KBM-7 (cell line): ENCODE data around the gene MCTP2.

Source experiments
- DNase-seq: peaks from one replicate; pipeline ENCODE4 v3.0.0-alpha.2; 2015
- in situ Hi-C: fragments of 300-500 bp; cut with MboI; formaldehyde crosslinking; loops from 2 replicates; pipeline ENCODE4 v1.14.3; 2020; ENCODE audit warnings: low sequenced_read_pairs, low pct_unique_long_range_greater_than_20kb, mixed read lengths

Gene MCTP2

DNA sequence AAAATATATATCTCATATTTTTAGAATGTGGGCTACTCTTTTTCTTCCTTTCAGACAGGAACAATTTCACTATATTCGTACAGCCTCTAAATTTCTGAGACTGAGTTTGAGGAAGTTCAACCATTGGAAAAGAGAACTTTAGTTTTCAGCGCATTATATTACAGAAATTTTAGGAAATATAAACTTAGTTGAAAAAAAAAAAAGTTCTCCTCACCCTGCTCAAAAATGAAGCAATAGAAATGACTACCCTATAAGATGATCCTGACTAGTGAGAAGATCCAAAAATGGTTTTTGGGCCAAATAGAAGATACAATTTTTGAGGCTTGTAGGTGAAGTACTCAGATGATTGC lies 139.6 kb downstream of the MCTP2 start:
- in situ Hi-C loops, result no loop called here
- peak; percentile 9 for DNase-seq

DNA sequence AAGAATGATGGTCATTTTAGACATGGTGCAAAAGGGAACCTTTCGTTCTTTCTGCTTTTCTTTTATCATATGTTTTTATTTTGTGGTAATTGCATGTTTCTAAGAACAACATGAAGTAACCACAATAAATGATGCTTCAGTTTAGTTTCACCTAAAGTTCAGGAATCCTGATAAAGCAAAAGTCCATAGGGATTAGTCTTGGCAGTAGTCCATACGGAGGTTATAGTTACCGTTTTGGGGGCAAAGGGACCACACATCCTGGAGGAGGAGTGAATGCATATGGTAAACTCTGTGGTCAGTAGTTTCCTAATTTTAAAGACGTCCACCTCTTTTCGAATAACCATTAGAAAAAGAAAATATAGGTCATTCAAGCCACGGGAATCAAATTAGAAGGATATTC lies 141.5 kb downstream of the MCTP2 start:
- DNase-seq, result no peak
- in situ Hi-C loops, result no loop called here

DNA sequence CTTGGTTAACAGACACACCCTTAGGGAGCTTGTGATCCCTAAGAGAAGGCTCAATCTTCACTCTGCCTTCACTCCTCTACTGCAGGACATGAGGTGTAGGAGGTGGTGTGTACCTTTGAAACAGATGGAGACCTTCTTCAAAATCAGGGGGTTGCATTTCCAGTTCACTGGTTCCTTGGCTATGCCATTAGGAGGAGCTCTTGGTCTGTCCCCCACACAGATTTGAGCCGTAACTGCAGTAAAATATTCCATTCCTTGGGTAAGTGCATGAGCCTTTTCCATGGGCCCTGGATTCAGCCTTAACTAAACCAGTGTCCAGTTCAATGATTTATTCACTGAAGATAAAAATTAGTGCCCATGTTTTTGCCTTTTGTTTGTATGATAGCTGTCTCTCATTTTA lies 144.6 kb downstream of the MCTP2 start:
- DNase-seq, result no peak

DNA sequence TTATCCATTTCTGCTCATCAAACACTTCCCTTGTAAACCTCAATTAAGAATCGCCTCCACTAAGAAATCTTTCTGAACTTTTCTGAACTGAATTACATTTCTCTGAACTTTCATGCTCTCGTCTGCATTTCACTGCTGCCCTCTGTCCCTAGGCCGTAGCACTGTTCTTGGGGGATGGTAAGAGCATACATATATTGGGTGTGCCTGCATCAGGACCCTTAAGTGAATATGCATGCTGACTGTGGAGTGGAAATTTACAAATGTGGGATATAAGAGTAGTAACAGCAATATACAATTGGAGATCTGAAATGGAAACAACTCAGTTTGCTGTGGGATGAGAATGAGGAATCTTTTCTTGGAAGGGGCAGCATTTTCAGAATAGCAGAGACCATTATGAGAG lies 148.6 kb downstream of the MCTP2 start:
- DNase-seq, result no peak
- in situ Hi-C loops, result no loop called here

More for the DNA sequence above, 144.6 kb downstream of the MCTP2 start:
- in situ Hi-C loops, result no loop called here

DNA sequence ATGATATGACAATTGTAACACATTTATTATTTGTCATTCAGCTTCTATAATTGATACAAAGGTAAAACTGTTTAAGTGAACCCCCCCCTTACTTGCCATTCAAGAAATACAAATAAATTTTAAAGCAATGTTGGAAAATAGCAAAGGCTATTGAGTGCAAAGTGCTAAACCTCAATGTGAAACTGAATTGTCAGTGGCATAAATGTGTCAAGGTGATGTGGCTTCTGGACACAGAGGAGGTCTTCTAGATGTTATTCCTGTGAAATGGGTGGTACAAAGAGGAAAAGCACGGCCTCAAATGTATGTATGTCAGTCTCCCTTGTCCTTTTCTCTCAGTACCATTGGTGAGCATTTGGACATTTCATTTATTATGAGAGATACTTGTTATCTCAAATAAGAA lies 149.4 kb downstream of the MCTP2 start:
- no peak for DNase-seq
- in situ Hi-C loops, result no loop called here

DNA sequence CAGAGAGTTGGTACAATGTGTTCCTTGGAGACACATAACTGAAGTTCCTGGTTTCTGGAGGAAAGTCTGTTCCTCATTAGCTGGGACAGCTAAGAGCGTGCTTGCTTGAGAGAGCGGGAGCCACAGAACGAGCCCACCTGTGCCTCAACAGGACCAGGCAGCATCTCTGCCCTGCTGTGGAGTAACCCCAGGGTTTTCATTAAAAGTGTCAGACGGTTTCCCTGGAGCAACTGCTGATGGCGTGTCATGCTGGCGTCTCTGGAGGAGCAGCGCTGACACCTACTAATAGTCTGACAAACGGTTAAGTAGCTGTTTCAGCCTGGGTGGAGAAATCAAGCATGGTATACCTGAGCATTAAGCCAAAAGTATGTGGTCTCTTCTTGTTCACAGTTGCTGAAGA lies 150.0 kb downstream of the MCTP2 start:
- DNase-seq, result no peak
- in situ Hi-C loops, result no loop called here

DNA sequence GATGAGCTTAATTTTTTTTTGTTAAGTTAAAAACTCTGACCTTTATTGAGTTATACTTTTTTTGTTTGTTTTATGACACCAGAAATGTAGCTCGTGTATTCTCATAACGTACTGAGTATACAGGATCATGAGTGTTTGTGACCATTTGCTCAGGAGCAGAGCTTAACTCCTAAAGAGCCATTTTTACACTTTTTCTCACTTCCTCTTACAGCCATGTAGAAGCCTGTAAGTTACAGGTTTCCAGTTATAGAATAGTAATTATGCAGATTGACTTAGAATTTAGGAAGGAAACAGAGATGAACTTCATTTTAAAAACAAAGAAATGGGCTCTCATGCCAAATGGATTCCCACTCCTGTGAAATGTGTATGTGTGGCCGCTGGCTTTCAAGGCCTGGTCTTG lies 151.7 kb downstream of the MCTP2 start:
- DNase-seq, result no peak
- in situ Hi-C loops, result no loop called here

DNA sequence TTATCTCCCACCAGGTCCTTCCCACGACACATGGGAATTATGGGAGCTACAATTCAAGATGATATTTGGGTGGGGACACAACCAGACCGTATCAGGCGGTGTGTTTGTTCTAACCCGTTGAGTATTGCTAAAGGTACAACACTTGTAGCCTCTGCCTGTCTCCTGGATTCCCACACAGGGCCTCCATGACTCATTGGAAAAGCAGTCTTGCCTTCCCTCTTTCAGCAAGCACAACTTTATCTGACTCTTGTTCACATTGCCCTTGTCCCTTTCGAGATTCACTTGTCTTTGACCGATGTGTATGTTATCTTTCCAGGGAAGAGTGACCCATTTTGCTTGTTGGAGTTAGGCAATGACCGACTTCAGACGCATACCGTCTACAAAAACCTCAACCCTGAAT lies 152.3 kb downstream of the MCTP2 start:
- no peak for DNase-seq

DNA sequence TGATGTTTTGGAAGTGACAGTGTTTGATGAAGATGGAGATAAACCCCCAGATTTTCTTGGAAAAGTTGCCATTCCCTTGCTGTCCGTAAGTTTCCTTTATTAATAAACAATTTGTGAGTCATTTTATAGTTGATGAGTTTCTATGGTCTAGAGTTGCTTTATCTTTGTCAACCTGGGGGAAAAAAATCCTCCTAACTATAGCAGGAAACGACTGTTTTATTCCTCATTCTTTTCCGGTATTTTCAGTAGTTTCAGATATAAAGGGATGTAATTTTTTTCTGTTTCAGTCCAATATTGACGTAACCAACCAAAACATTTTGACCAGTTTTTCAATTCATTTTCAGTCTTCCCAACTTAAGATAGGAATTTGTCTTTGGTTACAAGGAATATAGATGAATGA lies 154.1 kb downstream of the MCTP2 start:
- in situ Hi-C loops, result no loop called here
- no peak for DNase-seq

More for the DNA sequence above, 152.3 kb downstream of the MCTP2 start:
- in situ Hi-C loops, result no loop called here

DNA sequence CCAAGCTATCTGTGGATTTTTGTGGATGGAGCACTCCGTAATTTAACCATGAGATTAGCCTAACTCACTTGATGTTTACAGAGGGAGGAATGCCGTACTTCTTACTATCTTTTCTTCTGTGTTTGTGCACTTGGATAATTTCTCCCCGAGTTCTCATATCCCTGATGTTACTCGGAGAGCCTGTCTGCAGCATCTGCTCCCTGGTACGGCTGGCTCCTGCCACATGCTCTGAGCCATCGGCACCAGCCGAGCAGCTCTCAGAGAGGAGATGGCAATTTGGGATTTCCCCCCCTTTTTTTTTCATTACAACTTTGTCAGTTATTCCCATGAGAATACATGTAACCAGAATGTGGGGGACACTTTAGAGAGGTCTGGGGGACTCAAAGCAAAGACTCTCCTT lies 155.0 kb downstream of the MCTP2 start:
- DNase-seq, result no peak
- in situ Hi-C loops, result no loop called here

DNA sequence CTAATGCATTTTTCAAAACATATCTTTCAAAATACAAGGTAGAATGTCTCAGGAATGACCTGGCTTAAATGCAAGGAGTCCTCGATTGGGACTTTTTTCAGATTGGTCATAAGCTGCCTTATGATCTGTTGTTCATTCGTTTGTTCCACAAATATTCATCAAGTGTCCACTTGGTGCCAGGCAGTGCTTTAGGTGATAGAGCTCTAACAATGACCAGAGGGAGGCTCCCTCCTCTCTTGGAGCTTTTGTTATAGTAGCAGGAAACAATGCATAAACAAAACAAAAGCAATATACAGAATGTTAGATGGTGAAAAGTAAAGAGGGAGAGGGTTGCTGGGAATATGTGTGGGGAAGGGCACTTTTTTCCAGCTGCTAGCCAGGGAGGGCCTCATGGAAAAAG lies 156.1 kb downstream of the MCTP2 start:
- in situ Hi-C loops, result no loop called here
- DNase-seq, result no peak

DNA sequence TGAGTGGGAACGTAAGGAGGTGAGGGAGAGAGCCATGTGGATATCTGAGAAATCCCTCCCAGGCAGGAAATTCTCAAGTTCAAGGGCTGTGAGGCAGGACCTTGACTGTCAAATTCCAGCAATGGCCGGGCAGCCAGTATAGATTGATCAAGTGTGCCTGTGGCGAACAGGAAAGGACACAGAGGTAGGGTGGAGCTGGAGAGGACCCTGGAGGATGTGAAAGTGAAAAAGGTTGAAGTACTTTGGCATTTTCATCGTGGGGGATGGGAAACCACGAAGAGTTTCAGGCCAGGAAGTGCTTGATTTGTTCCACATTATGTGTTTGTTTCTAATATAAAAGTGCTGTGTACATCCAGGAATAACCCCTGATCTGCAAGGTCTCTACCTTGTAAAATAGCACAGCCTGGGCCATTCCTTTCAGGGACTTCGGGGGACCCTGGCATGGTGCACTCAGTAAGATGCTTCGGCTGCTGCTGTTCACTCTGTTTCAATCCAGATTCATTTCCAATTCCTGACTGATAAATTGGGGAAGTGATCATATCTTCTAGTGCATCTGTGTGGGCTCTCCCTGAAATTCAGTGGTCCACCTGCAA lies 156.6 kb downstream of the MCTP2 start:
- peak; percentile 12 for DNase-seq
- in situ Hi-C loops, result no loop called here

DNA sequence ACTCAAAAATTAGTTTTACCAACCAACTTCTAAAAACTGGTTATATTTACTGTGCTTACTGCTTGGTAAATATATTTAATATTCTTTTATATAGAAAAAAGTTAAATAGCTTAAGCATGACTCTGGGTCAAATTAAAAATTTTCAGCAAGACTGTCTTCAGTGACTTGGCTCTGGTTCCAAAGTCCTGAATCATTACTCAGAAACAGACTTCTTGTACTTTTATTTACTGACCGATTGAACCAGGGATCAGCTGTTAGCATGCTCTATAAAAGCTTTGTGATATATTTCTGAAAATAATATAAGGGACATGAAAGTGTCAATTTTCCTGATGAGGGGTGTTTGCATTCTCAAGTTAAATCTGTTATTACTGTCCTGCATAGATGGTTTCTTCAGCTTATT lies 164.3 kb downstream of the MCTP2 start:
- in situ Hi-C loops, result no loop called here
- no peak for DNase-seq

DNA sequence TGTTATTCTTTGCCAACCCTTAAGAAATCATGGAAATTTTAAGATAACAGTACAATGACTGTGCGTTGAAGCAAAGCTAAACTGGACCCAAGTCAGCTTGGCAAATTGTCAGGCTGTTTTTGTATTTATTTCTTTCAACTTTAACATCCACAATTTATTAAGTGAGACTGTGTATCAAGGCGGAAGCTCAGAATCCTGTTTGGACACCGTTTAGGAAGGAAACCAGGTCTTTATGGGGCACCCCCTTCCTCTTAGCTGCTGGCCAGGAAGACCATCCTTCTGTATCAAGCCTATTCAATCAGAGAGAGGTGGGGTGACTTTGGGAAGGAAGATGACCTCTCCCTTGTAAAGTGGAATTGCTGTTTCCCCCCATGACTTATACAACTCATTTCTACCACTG lies 166.0 kb downstream of the MCTP2 start:
- in situ Hi-C loops, result no loop called here

DNA sequence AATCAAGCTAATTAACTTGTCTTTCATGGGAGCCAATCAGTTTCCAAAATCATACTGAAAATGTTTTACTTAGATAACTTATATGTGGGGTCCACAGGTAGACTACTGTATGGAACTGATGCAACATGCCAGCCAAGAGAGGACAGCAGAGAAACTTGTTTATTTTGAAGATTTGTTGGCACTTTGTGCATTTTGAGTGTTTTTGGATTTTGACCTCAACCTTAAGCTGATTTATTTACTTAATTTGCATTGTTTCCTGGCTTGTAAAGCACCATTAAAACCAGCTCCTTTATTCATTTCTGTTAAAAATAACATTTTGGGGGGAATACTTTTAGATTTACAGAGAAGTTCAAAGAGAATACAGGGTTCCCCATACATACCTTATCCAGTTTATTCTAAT lies 166.6 kb downstream of the MCTP2 start:
- in situ Hi-C loops, result no loop called here
- DNase-seq, result no peak

More for the DNA sequence above, 166.0 kb downstream of the MCTP2 start:
- DNase-seq, result no peak

DNA sequence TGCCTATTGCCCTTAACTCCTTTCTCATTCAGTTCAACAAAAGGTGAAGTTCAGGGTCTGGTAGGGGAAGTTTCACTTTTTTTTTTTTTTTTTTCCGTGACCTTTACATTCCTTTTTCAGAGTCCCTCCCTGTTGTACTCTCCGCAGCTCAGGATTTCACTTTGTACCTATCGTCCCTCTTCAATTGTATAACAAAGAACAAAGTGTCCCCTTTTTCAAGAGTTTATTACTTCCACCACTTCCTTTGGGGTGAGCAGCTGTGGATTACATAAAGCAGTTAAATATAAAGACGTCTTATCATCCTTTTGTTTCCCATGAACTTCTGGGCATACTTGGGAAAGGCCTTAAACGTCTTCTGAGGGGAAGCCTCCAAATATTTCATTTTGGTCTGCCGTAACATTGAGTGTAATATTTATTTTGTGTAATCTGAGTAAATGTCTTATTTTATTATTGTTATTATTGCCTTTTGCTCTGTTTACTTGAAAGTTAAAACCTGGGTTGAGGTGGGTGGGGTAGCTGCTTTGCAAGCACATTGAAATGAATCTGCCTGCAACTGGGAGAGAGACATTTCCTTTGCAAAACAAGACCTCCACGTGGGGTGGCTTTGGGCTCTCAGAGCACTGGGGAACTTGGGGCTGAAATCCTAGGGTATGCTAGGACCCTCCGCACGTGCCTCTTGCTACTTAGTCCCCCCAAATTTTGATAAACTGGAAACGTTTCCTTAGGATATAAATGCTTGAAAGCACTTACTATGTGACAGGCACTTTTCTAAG lies 169.4 kb downstream of the MCTP2 start:
- no peak for DNase-seq
- in situ Hi-C loops, result no loop called here

DNA sequence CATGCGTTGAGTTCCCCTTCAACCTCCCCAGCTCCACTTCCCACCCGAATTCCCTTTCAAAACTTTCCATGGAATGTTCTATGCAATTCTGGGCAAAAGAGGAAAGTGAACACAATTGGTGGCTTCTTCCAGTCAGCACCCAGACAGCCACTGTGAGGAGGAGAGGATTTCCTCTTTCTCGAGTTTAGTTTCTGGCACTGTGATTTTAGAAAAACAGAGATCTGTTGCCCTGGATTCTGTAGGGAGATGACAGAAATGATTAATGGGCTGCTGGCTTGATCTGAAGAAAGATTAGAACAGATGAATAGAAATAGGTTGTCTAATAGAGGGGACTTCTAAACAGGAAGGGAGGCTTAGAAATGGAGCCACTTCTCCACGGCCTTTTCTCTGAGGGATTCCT lies 172.0 kb downstream of the MCTP2 start:
- in situ Hi-C loops, result no loop called here
- no peak for DNase-seq

DNA sequence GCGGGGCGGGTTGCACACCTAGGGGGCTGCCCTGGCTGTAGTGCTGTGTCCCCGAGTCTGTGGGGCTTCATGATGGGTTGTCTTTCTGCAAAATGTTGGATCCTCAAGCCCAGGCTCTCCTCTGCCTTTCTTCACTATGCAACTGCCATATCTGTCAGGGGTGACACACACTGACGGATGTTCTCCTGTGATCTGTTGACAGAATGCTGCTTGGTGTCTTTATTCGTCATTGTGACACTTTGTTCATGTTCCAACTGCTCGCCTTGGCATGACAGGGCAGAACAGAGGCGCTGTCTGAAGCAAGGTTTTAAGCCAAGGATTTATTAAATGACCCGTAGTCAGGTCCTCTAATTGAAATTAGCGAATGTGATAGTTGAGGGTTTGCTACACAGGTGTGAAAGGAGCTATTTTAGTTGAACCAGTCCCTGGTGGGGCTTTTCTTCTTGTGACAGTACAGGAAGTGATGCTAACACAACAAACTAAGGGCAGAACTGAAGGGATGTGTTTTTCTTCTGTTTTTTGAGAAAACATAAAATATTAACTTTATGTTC lies 173.4 kb downstream of the MCTP2 start:
- no peak for DNase-seq
- in situ Hi-C loops, result no loop called here

DNA sequence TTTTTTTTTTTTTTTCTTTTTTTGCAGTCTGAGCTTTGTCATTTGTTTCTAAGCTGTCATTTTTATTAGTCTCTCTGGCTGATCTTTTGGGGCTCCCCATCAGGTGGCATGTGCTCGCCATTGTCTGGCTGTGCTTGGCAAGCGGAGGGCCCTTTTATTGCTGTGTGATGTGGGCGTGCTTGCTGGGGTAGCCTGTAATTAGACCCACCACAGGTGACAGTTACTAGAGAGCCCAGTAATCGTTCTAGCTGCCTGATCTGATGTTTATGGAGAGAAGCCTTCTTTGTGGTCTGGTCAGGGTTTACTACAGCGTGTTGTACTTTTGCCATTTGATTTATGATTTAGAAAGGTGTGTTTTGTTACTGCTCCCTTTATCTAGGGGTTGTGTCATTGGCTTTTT lies 179.9 kb downstream of the MCTP2 start:
- in situ Hi-C loops, result no loop called here

DNA sequence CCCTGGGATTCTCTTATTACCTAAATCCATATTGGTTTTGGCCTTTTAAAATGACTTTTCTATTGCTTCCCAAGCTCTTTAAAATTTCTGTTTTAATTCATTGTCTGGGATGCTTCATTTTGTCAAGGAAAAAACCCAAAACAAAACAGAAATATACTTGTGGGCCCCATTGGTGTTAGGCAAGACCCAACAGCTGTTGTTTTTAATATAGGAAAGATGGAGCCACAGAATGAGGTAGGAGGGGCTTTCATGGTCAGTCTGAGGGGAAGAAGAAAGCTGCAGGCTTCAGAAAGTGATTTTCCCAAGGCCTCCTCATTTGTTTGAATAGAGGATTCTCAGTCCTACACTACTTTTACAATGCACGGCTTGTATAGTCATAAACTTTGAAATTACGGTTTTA lies 180.5 kb downstream of the MCTP2 start:
- no peak for DNase-seq
- in situ Hi-C loops, result no loop called here

More for the DNA sequence above, 179.9 kb downstream of the MCTP2 start:
- DNase-seq, result no peak
